Naive thymus-derived CD8-positive, alpha-beta T cell (primary cell): Measurements from ENCODE around the gene PDE10A. TPM values are rescaled to one million over a fixed set of nuclear protein-coding genes. Genes with fewer than 3 reads are reported as not detected.
A peak's percentile ranks its signal among the peaks of the same experiment; 100 is the strongest.

ENCODE experiments used
- ATAC-seq, 2 donors: fragments of 150-1000 bp; cut with Tn5 transposase in 1 of 2; sonication (Bioruptor Pico), chemical (Tn5 transposase) in 1 of 2; 1 replicate in 1 of 2; 2 replicates in 1 of 2; pipeline ENCODE4 v1.10.0; 2021; ENCODE audit warnings: mild to moderate bottlenecking in 2 of 2, moderate library complexity in 2 of 2
- POLR2A ChIA-PET: fragments of 350-600 bp; sonication (Branson Sonifier 250); formaldehyde crosslinking; loops from one replicate; lab custom pipeline; 2021; ENCODE audit warnings: antibody characterized with exemption; lab: Charles Lee
- DNase-seq, 10 donors: peaks; one replicate each; pipeline versions ENCODE4 v3.0.0 to v3.0.0-alpha.2; 2020 to 2022
- H3K27ac Mint-ChIP-seq, 10 donors: one replicate each; pipeline ENCODE4 v1.8.0; 2020 to 2022; ENCODE audit warnings: mild to moderate bottlenecking in 10 of 10, mixed read lengths in 10 of 10, moderate library complexity in 4 of 10, inconsistent platforms in 1 of 10
- H3K27me3 Mint-ChIP-seq, 5 donors: one replicate each; pipeline ENCODE4 v1.8.0; 2021 to 2022; ENCODE audit warnings: mixed read lengths in 5 of 5
- H3K36me3 Mint-ChIP-seq, 3 donors: one replicate each; pipeline ENCODE4 v1.8.0; 2020 to 2022; ENCODE audit warnings: mixed read lengths in 3 of 3, mild to moderate bottlenecking in 2 of 3, inconsistent platforms in 1 of 3
- H3K4me1 Mint-ChIP-seq, 4 donors: one replicate each; pipeline ENCODE4 v1.8.0; 2021 to 2022; ENCODE audit warnings: mixed read lengths in 4 of 4
- H3K4me3 Mint-ChIP-seq, 10 donors: one replicate each; pipeline ENCODE4 v1.8.0; 2020 to 2022; ENCODE audit warnings: mild to moderate bottlenecking in 10 of 10, mixed read lengths in 10 of 10, moderate library complexity in 6 of 10, inconsistent platforms in 1 of 10
- H3K9me3 Mint-ChIP-seq, 9 donors: one replicate each; pipeline ENCODE4 v1.8.0; 2020 to 2022; ENCODE audit warnings: mixed read lengths in 9 of 9, mild to moderate bottlenecking in 3 of 9, inconsistent platforms in 1 of 9, moderate library complexity in 1 of 9
- polyA plus RNA-seq, 3 donors: library from polyadenylated mRNA; unstranded; fragments of 300-500 nt; fragmentation: Illumina TruSeq; gene quantifications; one replicate each; pipeline ENCODE4 v1.2.3, GENCODE V29; 2021
- total RNA-seq, 8 experiments: library from RNA in 2 of 8; stranded (reverse) in 2 of 8; gene quantifications; one replicate each; pipeline ENCODE4 v1.2.3 and lab custom pipeline; 2021 to 2026

Gene PDE10A
- total and polyA plus RNA-seq, 5 experiments from 2014 or later: not detected

GRCh38 chr6:165401092-165401491, 261.9 kb downstream of the PDE10A start:
- Mint-ChIP-seq H3K36me3 (no peaks in the 10 kb centered on the region), H3K4me3 (no peak overlapping the region), H3K9me3 (peaks cover 0 to 20% (median 4%) of the 10 kb centered on the region in 9 donors), H3K27ac (no peak overlapping the region), H3K4me1 (no peaks in the 10 kb centered on the region), H3K27me3 (no peaks in the 10 kb centered on the region)
- ATAC-seq: no peak
- no peak for DNase-seq
- POLR2A ChIA-PET: no interaction called here

- Mint-ChIP-seq H3K36me3 (no peaks in the 10 kb centered on the region), H3K27me3 (no peaks in the 10 kb centered on the region), H3K9me3 (peaks cover 0 to 26% (median 3%) of the 10 kb centered on the region in 9 donors), H3K4me1 (no peaks in the 10 kb centered on the region), H3K4me3 (no peak overlapping the region), H3K27ac (no peak overlapping the region)
- ATAC-seq: no peak
- no peak for DNase-seq
- POLR2A ChIA-PET: no interaction called here
Measured at GRCh38 chr6:165390475-165390874, 272.6 kb downstream of the PDE10A start.

GRCh38 chr6:165389534-165389933, 273.5 kb downstream of the PDE10A start:
- no peaks in the 10 kb centered on the region for H3K36me3 Mint-ChIP-seq
- no peaks in the 10 kb centered on the region for H3K27me3 Mint-ChIP-seq
- no peak for DNase-seq
- H3K4me1 Mint-ChIP-seq: no peaks in the 10 kb centered on the region
- no peak for ATAC-seq
- peaks cover 0 to 27% (median 3%) of the 10 kb centered on the region in 9 donors for H3K9me3 Mint-ChIP-seq
- no peak overlapping the region for H3K27ac Mint-ChIP-seq
- no peak overlapping the region for H3K4me3 Mint-ChIP-seq
- POLR2A ChIA-PET: no interaction called here

- no peaks in the 10 kb centered on the region for H3K4me1 Mint-ChIP-seq
- no peaks in the 10 kb centered on the region for H3K27me3 Mint-ChIP-seq
- no peak overlapping the region for H3K4me3 Mint-ChIP-seq
- H3K36me3 Mint-ChIP-seq: no peaks in the 10 kb centered on the region
- H3K9me3 Mint-ChIP-seq: peaks cover 0 to 8% (median 0%) of the 10 kb centered on the region in 9 donors
- DNase-seq (no peak), ATAC-seq (no peak)
- POLR2A ChIA-PET: no interaction called here
- H3K27ac Mint-ChIP-seq: no peak overlapping the region
Measured at GRCh38 chr6:165383323-165383722, 279.7 kb downstream of the PDE10A start.

GRCh38 chr6:165376100-165376499, 286.9 kb downstream of the PDE10A start:
- no peaks in the 10 kb centered on the region for H3K4me1 Mint-ChIP-seq
- H3K9me3 Mint-ChIP-seq: peaks cover 0 to 7% (median 0%) of the 10 kb centered on the region in 9 donors
- no peak overlapping the region for H3K27ac Mint-ChIP-seq
- no peak for ATAC-seq
- no peaks in the 10 kb centered on the region for H3K36me3 Mint-ChIP-seq
- no peak overlapping the region for H3K4me3 Mint-ChIP-seq
- H3K27me3 Mint-ChIP-seq: no peaks in the 10 kb centered on the region
- no peak for DNase-seq
- POLR2A ChIA-PET: no interaction called here

GRCh38 chr6:165365371-165365770, 297.7 kb downstream of the PDE10A start:
- no peak overlapping the region for H3K4me3 Mint-ChIP-seq
- no peaks in the 10 kb centered on the region for H3K4me1 Mint-ChIP-seq
- peaks cover 3 to 29% (median 12%) of the 10 kb centered on the region in 9 donors for H3K9me3 Mint-ChIP-seq
- DNase-seq (no peak), ATAC-seq (no peak)
- H3K27me3 Mint-ChIP-seq: no peaks in the 10 kb centered on the region
- no peak overlapping the region for H3K27ac Mint-ChIP-seq
- POLR2A ChIA-PET: no interaction called here
- H3K36me3 Mint-ChIP-seq: peaks cover 0 to 1% (median 0%) of the 10 kb centered on the region in 3 donors

GRCh38 chr6:165345700-165346099, 317.3 kb downstream of the PDE10A start:
- POLR2A ChIA-PET: no interaction called here
- ATAC-seq (no peak), DNase-seq (no peak)
- Mint-ChIP-seq H3K27me3 (peaks cover 0 to 6% (median 0%) of the 10 kb centered on the region in 5 donors), H3K4me3 (no peak overlapping the region), H3K4me1 (no peaks in the 10 kb centered on the region), H3K27ac (no peak overlapping the region), H3K36me3 (peaks cover 0 to 4% (median 0%) of the 10 kb centered on the region in 3 donors), H3K9me3 (peaks cover 0 to 25% (median 9%) of the 10 kb centered on the region in 9 donors)

GRCh38 chr6:165340532-165340931, 322.5 kb downstream of the PDE10A start:
- Mint-ChIP-seq H3K4me1 (no peaks in the 10 kb centered on the region), H3K27ac (no peak overlapping the region), H3K9me3 (peaks cover 0 to 6% (median 1%) of the 10 kb centered on the region in 9 donors), H3K4me3 (no peak overlapping the region), H3K27me3 (no peaks in the 10 kb centered on the region), H3K36me3 (peaks cover 0 to 4% (median 0%) of the 10 kb centered on the region in 3 donors)
- DNase-seq (no peak), ATAC-seq (no peak)
- POLR2A ChIA-PET: no interaction called here

GRCh38 chr6:165325609-165326008, 337.4 kb downstream of the PDE10A start:
- no peak overlapping the region for H3K27ac Mint-ChIP-seq
- no peaks in the 10 kb centered on the region for H3K27me3 Mint-ChIP-seq
- ATAC-seq: no peak
- POLR2A ChIA-PET: no interaction called here
- no peak overlapping the region for H3K4me3 Mint-ChIP-seq
- peaks cover 0 to 6% (median 2%) of the 10 kb centered on the region in 3 donors for H3K36me3 Mint-ChIP-seq
- no peak for DNase-seq
- H3K9me3 Mint-ChIP-seq: peaks cover 0 to 31% (median 14%) of the 10 kb centered on the region in 9 donors
- H3K4me1 Mint-ChIP-seq: no peaks in the 10 kb centered on the region

- Mint-ChIP-seq H3K36me3 (peaks cover 0 to 6% (median 2%) of the 10 kb centered on the region in 3 donors), H3K4me3 (no peak overlapping the region), H3K9me3 (peaks cover 0 to 42% (median 20%) of the 10 kb centered on the region in 9 donors), H3K27me3 (no peaks in the 10 kb centered on the region), H3K27ac (no peak overlapping the region), H3K4me1 (no peaks in the 10 kb centered on the region)
- ATAC-seq: no peak
- POLR2A ChIA-PET: no interaction called here
- no peak for DNase-seq
Measured at GRCh38 chr6:165321555-165322145, 341.4 kb downstream of the PDE10A start.

- Mint-ChIP-seq H3K27ac (no peak overlapping the region), H3K27me3 (no peaks in the 10 kb centered on the region), H3K4me1 (no peaks in the 10 kb centered on the region), H3K36me3 (peaks cover 0 to 6% (median 2%) of the 10 kb centered on the region in 3 donors), H3K4me3 (no peak overlapping the region), H3K9me3 (peaks cover 0 to 42% (median 20%) of the 10 kb centered on the region in 9 donors)
- DNase-seq: no peak
- POLR2A ChIA-PET: no interaction called here
- no peak for ATAC-seq
Measured at GRCh38 chr6:165321150-165321549, 341.9 kb downstream of the PDE10A start.

GRCh38 chr6:165317723-165318122, 345.3 kb downstream of the PDE10A start:
- H3K4me1 Mint-ChIP-seq: no peaks in the 10 kb centered on the region
- ATAC-seq: no peak

GRCh38 chr6:165308926-165309731, 353.9 kb downstream of the PDE10A start, which contains the start of gene C6orf118:
Gene C6orf118 (minus strand): TSS chr6:165309605. CDS start chr6:165309586, 19 bp downstream.
- POLR2A ChIA-PET: no interaction called here
- Mint-ChIP-seq H3K9me3 (peaks cover 0 to 6% (median 1%) of the 10 kb centered on the region in 9 donors), H3K4me3 (peak within 1 kb of the TSS in 9 of 10 donors; percentile 9 to 78 (median 61)), H3K36me3 (no peaks in the 10 kb centered on the region), H3K27me3 (peaks cover 0 to 3% (median 0%) of the 10 kb centered on the region in 5 donors), H3K27ac (no peak within 1 kb of the TSS), H3K4me1 (peaks cover 3 to 14% (median 9%) of the 10 kb centered on the region in 4 donors)
- no peak for DNase-seq
- no peak for ATAC-seq

More at GRCh38 chr6:165317723-165318122, 345.3 kb downstream of the PDE10A start:
- Mint-ChIP-seq H3K27me3 (no peaks in the 10 kb centered on the region), H3K27ac (no peak overlapping the region), H3K36me3 (peaks cover 0 to 6% (median 0%) of the 10 kb centered on the region in 3 donors), H3K9me3 (peaks cover 0 to 29% (median 18%) of the 10 kb centered on the region in 9 donors), H3K4me3 (no peak overlapping the region)
- POLR2A ChIA-PET: no interaction called here
- DNase-seq: no peak
